Stimulated activated CD4-positive, alpha-beta T cell treated with anti-CD3 and anti-CD28 coated beads, Interleukin-4, amount 100 ng/mL, for 24 hours (primary cell): Measurements from ENCODE around the gene ZGPAT.

ENCODE experiments used
- DNase-seq: peaks from one replicate; pipeline ENCODE4 v3.0.0-alpha.2; 2020

Gene ZGPAT

DNA sequence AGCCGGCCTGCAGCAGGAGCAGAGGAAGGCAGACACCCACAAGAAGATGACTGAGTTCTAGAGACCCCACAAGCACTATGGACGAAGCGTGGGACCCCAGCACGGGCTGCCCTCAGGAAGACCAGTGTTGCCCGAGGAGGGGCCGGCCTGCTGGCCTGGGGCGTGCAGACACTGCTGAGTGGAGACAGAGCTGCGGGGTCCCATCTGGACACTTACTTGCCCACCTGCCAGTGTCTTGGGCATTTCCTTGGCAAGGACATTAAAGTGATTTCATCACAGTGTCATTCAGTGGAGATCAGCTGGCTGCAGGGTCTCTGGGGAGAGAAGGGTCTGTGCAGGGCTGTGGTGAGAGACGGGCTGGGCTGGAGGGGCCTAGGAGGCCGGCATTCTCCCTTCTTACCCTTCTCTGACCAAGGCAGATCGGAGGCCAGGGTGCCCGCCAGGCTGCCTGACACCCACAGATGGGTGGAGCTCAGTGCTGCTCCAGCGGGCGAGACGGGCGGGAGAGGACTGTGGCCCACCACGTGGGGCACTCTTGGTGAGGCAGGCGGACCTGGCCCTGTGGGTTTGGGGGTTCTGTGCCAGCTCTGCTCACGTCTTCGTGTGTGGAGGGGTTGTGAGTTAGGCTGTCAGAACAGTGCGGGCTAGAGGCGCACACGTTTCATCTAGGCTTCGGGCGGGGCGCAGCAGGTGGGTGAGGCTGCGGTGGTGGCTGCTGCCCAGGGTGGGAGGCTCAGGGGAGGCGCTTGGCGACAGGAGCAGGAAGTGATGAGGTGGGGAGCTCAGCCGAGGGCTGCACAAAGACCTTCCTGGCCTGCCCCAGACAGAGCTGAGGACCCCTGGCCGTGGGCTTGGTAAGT, 28.2 kb downstream of the ZGPAT start, which contains the start of gene LIME1:
Gene LIME1 (plus strand): TSS at position 806 of the 860 bp plus-strand sequence. CDS start 886 bp downstream, outside the sequence.
- DNase-seq, result peak; percentile 59

DNA sequence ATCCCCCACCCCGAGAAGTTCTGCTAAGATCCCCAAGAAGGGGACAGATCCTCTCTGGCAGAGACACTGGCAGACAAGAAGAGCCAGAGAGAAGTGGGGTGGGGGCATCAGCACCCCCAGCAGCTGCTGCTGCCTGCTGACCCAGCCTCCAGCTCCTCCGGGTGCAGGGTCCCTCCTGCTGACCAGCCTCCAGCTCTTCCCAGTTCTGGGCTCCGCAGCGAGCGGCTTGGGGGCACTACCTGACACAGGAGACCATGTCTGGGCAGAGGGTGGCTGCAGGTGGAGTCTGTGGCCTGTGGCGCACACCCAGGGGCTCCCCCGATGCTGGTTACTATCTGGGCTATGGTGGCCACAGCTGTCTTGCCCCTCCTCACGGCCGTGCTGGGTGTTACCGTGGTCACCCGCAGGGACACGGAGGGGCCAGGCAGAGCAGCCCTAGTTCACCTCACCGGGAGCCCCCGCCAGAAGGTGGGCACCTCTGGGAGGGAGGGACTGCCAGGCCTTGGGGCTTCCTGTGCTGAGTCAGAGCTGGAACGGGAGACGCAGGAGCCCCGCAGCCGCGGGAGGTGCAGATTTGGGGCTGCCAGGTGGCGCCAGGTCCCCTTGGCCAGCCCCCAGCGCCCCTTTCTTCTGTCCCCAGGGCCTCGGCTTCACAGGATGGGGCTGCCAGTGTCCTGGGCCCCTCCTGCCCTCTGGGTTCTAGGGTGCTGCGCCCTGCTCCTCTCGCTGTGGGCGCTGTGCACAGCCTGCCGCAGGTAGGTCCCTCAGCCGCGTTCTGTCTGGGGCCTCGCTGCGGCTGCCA, 29.3 kb downstream of the ZGPAT start:
- DNase-seq, result peak; percentile 40

DNA sequence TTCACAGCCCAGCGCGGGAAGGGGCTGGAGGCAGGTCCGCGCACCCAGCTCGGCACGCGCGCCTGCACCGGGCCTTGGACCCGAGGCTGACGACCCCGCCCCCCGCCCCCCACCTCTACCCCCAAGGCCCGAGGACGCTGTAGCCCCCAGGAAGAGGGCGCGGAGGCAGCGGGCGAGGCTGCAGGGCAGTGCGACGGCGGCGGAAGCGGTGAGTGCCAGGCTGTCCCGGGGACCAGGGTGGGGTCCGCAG, 29.8 kb downstream of the ZGPAT start:
- no peak for DNase-seq

DNA sequence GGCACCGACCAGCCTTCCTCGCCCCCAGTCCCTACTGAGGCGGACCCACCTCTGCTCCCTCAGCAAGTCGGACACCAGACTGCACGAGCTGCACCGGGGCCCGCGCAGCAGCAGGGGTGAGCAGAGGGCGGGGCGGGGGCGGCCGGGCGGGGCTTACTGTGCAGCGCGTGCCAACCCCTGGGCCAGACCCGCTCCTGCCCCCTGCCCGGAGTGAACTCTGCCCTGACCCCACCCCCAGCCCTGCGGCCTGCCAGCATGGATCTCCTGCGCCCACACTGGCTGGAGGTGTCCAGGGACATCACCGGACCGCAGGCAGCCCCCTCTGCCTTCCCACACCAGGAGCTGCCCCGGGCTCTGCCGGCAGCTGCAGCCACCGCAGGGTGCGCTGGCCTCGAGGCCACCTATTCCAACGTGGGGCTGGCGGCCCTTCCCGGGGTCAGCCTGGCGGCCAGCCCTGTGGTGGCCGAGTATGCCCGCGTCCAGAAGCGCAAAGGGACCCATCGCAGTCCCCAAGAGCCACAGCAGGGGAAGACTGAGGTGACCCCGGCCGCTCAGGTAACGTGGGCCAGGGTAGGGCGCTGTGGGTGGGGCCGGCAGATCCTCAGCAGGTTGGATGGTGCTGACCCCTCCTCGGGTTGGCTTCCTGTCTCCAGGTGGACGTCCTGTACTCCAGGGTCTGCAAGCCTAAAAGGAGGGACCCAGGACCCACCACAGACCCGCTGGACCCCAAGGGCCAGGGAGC, 30.3 kb downstream of the ZGPAT start:
- DNase-seq, result peak; percentile 35

GRCh38 chr20:63738687-63739129, 30.9 kb downstream of the ZGPAT start:
- DNase-seq, result no peak

DNA sequence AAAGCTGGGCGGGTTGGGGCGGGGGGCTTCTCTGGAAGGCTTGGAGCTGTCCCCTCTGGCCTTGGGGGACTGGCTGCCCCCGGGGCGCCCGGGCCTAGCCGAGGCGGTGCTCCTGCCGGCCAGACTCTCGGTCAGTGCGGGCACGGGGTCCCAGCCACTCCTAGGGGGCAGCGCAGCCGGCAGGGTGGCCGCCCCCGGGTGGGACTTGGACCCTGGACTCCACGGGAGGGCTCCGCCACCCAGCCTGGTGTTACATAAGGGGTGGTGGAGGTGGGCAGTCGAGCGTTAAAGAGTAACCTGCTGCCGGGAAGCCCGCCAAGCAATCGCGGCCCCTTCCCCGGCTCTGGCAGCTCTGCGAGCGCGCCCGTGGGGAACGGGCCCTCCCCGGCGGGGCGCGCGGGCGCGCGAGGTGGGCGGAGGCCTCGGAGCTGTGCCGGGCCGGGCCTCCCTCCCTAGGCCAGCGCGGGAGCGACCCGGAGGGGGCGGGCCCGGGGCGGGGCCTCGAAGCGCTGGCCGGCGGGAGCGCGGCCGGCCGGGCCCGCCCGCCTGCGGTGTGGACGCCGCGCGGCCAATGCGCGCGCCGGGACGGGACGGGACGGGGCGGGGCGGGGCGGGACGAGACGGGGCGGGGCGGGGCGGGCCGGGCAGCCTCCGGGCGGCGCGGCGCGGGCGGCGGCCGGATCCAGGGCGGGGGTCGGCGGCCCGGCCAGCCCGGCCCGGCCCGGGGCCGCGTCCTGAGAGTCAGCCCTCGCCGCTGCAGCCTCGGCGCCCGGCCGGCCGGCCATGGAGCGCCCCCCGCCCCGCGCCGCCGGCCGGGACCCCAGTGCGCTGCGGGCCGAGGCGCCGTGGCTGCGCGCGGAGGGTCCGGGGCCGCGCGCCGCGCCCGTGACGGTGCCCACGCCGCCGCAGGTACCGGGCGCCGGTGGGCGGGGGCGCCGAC, 31.6 kb downstream of the ZGPAT start, which contains the start of gene SLC2A4RG:
Gene SLC2A4RG (plus strand): TSS at position 647 of the 940 bp plus-strand sequence. CDS start 137 bp downstream, at position 784.
- peak; percentile 47 for DNase-seq

DNA sequence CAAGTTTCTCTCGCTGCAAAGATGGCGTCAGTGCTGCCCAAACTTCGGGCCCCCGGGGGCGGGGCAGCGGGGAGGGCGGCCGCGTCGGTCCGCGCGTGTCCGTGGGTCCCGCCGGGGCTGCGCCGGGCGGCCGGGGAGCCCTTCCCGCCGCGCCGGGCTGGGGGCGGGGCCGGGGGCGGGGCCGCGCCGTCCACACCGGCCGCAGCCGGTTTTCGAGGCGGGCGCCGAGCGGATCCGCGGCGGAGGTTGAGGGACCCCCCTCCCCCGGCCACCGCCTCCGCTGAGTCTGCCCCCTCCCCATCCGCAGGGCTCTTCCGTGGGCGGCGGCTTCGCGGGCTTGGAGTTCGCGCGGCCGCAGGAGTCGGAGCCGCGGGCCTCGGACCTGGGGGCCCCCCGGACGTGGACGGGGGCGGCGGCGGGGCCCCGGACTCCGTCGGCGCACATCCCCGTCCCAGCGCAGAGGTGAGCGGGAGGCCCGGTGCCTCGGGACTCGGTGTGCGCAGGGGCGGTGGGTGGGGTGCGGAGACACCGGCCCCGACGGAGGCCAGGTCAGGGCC, 32.3 kb downstream of the ZGPAT start:
- peak; percentile 38 for DNase-seq

DNA sequence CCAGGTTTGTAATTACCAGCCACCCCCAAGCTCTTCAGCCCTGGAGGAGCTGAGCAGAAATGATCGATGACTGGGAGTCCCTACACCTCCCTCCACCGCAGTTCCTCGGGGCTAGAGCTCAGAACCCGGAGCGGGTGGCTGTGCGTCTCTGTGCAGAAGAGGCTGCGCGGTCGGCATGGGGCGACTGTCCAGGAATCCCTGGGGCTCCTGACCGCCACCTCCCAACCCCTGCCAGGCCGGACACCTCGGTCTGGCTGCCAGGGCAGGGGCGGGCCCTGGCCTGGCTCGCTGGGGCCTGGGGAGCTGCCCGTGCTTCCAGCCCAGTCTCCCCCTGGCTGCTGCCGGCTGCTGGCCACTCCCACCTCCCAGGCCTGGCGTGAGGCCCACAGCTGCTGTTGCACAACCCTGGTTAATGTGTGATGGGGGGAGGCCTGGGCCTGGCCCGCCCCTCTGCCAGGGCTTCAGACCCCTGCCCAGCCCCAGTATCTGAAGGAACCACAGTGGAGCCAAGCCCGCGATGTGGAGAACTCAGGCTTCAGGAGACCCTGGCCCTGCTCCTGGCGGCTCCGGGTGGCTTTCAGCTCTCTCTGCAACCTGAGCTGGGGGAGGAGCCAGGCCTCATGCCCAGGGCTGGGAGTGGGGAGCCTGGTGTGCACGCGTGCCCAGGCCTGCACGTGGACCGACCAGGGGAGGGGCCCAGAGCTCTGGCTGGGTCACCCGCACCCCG, 33.0 kb downstream of the ZGPAT start:
- no peak for DNase-seq

- DNase-seq, result no peak
Observed at GRCh38 chr20:63741354-63741675, 33.5 kb downstream of the ZGPAT start.

DNA sequence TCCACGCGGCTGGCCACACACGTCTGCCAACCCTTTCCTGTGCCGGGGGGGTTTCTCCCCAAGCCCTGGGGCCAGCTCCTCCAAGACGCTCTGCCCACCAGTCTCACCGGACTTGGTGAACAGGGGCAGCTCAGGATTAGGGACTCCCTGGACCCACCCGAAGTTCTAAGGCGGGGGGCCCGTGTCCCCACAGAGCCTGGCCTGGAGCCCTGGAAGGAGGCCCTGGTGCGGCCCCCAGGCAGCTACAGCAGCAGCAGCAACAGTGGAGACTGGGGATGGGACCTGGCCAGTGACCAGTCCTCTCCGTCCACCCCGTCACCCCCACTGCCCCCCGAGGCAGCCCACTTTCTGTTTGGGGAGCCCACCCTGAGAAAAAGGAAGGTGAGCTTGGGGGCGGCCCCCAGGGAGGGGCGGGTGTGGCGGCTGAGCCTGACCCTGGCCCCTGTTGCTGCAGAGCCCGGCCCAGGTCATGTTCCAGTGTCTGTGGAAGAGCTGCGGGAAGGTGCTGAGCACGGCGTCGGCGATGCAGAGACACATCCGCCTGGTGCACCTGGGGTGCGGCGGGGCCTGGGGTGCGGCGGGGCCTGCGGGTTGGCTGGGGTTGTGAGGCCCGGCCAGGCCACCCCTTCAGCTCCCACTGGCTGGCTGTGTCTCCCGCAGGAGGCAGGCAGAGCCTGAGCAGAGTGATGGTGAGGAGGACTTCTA, 34.0 kb downstream of the ZGPAT start:
- DNase-seq, result no peak

GRCh38 chr20:63742381-63743024, 34.7 kb downstream of the ZGPAT start:
- DNase-seq, result no peak

GRCh38 chr20:63743210-63743970, 35.6 kb downstream of the ZGPAT start:
- no peak for DNase-seq

GRCh38 chr20:63744158-63744557, 36.3 kb downstream of the ZGPAT start:
- DNase-seq, result no peak

- no peak for DNase-seq
Observed at GRCh38 chr20:63744574-63745423, 37.0 kb downstream of the ZGPAT start.

- no peak for DNase-seq
Observed at GRCh38 chr20:63745424-63745805, 37.6 kb downstream of the ZGPAT start.

GRCh38 chr20:63745961-63746731, 38.3 kb downstream of the ZGPAT start:
- no peak for DNase-seq

DNA sequence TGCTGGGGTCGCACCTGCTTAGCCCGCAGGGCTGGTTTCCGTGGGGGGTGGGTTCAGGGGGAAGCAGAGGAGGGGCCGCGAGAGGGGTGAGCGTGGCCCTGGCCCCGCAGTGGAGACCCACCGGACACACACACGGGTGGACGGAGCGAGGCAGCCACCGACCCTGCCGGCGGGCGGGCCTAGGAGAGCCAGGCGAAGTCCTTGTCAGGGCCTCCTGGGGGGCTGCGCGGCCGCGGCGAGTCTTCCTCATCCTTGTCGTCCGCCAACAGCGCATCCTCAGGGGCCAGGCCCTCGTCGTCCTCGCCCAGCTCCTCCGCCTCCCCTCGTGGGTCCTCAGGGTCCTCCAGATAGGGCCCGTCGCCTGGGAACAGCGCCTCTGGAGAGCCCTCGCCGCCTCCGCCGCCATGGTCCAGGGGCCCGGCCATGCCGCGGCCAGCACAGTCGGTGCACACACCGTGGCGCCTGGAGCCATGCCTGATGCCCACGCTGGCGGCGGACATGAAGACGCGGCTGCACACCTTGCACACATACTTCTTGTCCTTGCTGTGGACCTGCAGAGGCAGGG, 39.0 kb downstream of the ZGPAT start:
- DNase-seq, result no peak
